Raji (cell line): Measurements from ENCODE around the gene SYNPR.

ENCODE experiments used
- POLR2A ChIP-seq: IDR thresholded peaks from 2 replicates; pipeline ENCODE4 v1.6.1; 2011; ENCODE audit warnings: low read depth, low read length, control low read depth; ENCODE audit not compliant: insufficient read depth

SYNPR gene

DNA sequence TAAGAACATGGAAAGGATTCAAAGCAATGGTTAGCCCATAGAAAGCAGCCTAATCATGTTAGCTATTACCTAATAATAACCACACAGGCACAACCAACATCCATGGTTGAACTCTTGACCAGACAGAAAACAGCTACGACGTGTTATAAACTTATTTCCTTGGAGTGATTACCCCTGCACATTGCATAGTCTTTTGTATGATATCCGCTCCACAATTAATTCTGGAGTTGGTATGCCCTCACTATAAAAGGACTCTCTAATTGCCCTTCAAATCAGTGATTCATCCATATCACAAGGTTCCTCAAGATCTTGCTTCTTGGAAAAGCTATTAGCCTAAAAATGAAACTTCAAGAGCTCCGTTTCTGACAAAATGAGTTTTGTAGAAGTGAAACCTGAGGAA, 117.9 kb downstream of the SYNPR start:
- TF ChIP-seq POLR2A = no peak

GRCh38 chr3:63400246-63400860, 122.2 kb downstream of the SYNPR start:
- TF ChIP-seq POLR2A = no peak

DNA sequence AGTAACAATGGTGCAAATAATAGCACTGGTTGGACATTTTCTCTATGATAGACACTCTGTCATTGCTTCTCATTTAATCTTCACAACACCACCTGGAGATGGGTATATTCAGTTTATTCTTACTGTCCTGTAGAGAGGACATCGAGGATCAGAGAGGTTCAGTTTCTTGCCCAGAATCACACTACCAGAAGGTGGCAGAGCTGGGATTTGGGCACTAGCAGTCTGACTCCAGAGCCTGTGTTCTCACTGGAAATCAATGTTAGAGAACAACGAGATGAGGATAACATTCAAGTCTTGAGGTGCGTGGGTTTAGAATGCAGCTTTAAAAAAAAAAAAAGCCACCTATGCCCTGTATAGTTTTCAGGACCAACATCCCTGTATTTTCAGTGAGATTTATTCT, 127.8 kb downstream of the SYNPR start:
- TF ChIP-seq POLR2A = no peak

- no peak for TF ChIP-seq POLR2A
Observed at GRCh38 chr3:63413523-63413922, 135.4 kb downstream of the SYNPR start.

GRCh38 chr3:63414607-63415006, 136.5 kb downstream of the SYNPR start:
- no peak for TF ChIP-seq POLR2A

DNA sequence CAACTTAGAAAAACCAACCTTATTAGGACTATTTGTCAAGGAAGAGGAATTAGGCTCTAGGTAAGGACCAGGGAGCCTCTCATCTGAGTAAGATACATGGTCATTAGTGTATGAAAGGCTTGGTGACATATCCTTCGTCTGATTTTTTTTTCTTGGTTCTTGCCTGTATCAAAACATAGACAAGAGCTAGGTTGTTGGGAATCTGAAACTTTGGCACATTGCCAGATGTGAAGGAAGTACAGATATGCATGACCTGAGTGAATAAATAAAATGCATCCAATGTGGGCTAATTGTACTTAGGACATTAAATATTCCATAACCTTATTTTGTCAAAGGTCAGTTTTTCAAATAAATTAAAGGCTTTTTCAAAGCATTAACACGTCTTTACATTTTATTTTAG, 151.8 kb downstream of the SYNPR start:
- TF ChIP-seq POLR2A = no peak

- TF ChIP-seq POLR2A = no peak
Observed at GRCh38 chr3:63430875-63431274, 152.8 kb downstream of the SYNPR start.

DNA sequence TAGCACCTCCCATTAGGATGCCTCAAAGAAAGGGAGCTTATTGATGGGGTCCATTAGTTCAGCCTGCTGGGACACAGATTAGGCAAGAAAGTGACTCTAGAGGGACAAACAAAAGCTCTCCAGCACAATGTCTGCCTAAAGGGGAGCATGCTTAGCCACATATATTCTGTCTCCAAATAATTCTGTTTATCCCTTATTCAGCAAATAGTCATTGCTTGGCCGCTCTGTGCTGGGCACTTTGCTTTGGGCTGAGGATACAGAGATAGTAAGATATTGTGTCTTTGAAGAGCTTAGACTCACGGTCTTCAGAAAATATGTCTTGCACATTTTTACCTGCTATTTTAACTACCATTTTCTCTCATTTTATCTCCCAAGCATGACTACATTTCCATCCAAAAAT, 159.8 kb downstream of the SYNPR start:
- TF ChIP-seq POLR2A = no peak

DNA sequence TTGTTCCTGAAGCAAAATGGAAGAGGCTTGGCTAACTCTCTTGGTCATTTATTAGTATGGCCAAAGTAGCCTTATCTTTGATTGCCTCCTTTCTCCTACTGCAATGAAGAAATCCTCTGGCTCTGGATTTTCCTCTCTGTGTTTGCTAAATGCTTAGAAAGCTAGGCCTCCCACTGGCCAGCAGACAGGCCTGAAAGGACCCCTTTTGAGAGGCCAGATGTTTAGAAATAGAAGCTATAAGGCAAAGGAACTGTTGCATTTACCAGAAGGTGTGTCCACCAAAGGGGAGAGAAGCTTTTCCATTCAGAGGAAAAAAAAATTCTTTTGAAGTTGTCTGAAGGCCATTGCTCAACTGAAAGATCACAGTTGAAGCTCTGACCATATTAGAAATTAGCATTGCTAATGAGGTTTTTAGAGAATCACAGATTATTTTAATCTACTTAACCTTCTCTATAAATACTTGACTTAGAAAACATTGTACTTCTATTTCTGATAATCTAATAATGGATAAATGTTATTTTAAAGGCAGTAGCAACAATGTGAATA, 160.8 kb downstream of the SYNPR start:
- no peak for TF ChIP-seq POLR2A

DNA sequence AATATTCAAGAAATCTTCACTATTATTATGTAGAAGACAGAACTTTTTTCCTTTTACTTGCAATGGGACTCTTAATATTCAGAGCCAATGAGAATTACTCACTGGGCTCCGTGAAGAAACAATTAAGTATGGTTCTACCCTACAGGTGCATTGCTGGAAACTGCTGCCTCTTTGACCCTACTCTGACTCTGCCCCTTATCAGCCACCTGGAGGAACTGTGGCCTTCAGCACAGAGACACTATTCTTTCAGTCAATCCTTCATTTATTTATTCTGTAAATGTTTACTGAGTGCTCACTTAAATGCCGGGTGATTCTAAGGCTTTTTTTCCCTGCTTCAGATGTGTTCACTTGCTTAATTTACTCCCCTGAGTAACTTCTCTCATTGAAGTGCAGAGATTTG, 163.2 kb downstream of the SYNPR start:
- TF ChIP-seq POLR2A = no peak

GRCh38 chr3:63442918-63443317, 164.8 kb downstream of the SYNPR start:
- no peak for TF ChIP-seq POLR2A

DNA sequence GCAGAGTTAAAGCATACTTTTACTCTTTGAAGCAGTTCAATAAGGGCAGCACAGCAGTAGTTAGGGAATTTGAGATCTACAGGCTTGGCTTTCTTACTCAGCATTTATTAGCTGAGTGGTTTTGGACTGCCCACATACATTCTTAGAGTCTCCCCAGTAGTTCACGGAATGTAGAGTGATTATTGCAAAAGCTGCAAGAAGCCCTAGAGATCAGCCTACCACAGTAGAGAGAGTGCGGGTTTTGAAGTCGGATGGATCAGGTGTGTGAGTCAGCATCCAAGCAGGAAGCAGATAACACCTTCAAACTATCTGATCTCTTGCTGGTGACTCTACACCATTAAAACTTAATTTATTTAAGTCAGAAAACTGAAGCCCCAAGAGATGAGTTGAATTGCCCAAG, 171.9 kb downstream of the SYNPR start:
- TF ChIP-seq POLR2A = no peak

DNA sequence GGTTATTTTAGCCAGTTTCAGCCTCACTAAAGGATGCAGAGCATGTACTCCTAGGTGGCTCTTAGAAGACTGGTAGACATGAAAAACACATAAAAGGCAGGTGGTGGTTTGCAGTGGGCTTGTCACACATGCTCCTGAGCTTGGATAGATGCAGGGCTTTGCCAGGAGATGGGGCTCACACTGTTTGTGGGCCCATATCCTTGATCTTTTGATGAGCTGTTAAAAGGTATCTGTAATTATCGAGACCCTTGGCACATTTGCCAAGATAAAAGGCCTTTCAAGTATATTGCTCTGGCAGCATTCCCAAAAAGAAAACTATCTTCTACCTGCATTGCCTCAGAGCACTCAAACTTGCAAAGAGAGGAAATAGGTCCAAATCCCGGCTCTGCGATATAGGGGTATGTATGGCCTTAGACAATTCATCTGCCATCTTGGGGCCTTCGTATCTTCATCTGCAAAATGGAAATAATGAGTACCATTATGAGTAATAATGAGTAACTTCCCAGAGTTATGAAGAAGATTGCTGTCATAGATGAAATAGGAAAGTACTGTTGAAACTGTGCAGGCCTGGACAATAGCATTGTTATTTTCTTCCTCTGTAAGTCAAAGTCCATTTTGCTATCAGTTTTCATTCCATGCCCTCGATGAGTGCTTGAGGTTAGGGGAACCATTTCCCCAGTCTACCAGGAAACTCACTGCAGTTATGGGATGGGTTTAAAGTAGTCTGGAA, 172.7 kb downstream of the SYNPR start:
- no peak for TF ChIP-seq POLR2A

GRCh38 chr3:63456901-63457300, 178.8 kb downstream of the SYNPR start:
- TF ChIP-seq POLR2A = no peak

- TF ChIP-seq POLR2A = no peak
Observed at GRCh38 chr3:63458405-63458804, 180.3 kb downstream of the SYNPR start.

DNA sequence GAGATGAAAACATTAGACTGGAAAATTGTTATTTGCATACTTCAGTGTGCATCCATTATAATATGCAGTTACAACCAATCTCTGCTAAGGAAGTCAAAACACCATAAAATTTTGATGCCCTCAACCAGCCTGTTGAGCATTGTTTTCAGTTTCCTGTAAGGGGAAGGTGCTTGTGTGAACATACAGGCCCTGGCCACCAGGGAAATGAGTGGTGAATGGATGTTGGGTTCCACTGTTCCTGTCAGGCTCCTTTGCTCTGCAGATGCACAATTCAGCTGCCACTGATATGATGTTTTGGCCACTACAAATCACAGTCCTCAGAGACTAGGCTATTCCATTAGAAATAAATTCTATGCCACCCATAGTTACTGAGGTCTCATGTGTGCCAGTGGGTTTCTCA, 184.6 kb downstream of the SYNPR start:
- TF ChIP-seq POLR2A = no peak
